OCI-LY3 (cell line): Measurements from ENCODE around the gene CERS3.

ENCODE experiments used
- H2AFZ ChIP-seq: fragments of 200-600, 300-600 bp; shearing (Covaris generic); 2 replicates; pipeline ENCODE4 v1.6.0; 2014; ENCODE audit warnings: antibody characterized with exemption, low read depth, low read length
- H3K27ac ChIP-seq: fragments of 200-600, 300-600 bp; sonication (generic); 2 replicates; pipeline ENCODE4 v1.5.1; 2014; ENCODE audit warnings: mild to moderate bottlenecking, low read length, moderate library complexity, mixed read lengths
- H3K27me3 ChIP-seq: fragments of 200-600, 300-600 bp; sonication (generic); 2 replicates; pipeline ENCODE4 v1.6.1; 2014; ENCODE audit warnings: low read depth, low read length, mixed read lengths
- H3K36me3 ChIP-seq: fragments of 200-600, 300-600 bp; sonication (generic); replicated peaks from 2 replicates; pipeline ENCODE3; 2014; ENCODE audit warnings: low read depth, low read length, mixed read lengths
- H3K4me1 ChIP-seq: fragments of 300-600, 200-600 bp; sonication (generic); 2 replicates; pipeline ENCODE4 v1.6.1; 2014; ENCODE audit warnings: low read length, mixed read lengths
- H3K4me2 ChIP-seq: fragments of 200-600, 300-600 bp; sonication (generic); 2 replicates; pipeline ENCODE4 v1.6.1; 2014; ENCODE audit warnings: low read length, mixed read lengths
- H3K4me3 ChIP-seq: fragments of 300-600, 200-600 bp; sonication (generic); 2 replicates; pipeline ENCODE4 v1.5.1; 2014; ENCODE audit warnings: antibody characterized with exemption, mild to moderate bottlenecking, low read length, moderate library complexity
- H3K79me2 ChIP-seq: fragments of 300-600, 200-600 bp; shearing (Covaris generic); 2 replicates; pipeline ENCODE4 v1.6.1; 2014; ENCODE audit warnings: mild to moderate bottlenecking, low read length, mixed read lengths
- H3K9ac ChIP-seq: fragments of 300-600, 200-600 bp; shearing (Covaris generic); 2 replicates; pipeline ENCODE4 v1.6.0; 2014; ENCODE audit warnings: mild to moderate bottlenecking, low read length, moderate library complexity
- H3K9me3 ChIP-seq: fragments of 200-600, 300-600 bp; shearing (Covaris generic); 2 replicates; pipeline ENCODE4 v1.6.1; 2014; ENCODE audit warnings: low read length, mixed read lengths; ENCODE audit not compliant: insufficient read depth
- H4K20me1 ChIP-seq: fragments of 200-600, 300-600 bp; sonication (generic); 2 replicates; pipeline ENCODE4 v1.6.1; 2016; ENCODE audit warnings: low read length, mixed read lengths; ENCODE audit not compliant: insufficient read depth
- CTCF ChIP-seq: fragments of 200-600, 300-600 bp; sonication (generic); IDR thresholded peaks from 2 replicates; pipeline ENCODE4 v1.5.1; 2014; ENCODE audit warnings: antibody characterized with exemption, low read length, low read depth
- EZH2phosphoT487 ChIP-seq: fragments of 200-600 bp; shearing (Covaris generic); IDR thresholded peaks from 2 replicates; pipeline ENCODE4 v1.6.1; 2018; ENCODE audit warnings: antibody characterized with exemption, mixed run types, low read depth

Gene CERS3

GRCh38 chr15:100385300-100386050 lies 143.3 kb downstream of the CERS3 start:
- Histone ChIP-seq H3K9ac (no peak overlapping the region), H3K27ac (no peak overlapping the region), H3K4me2 (no peak overlapping the region), H3K79me2 (no peaks in the 10 kb centered on the region), H3K36me3 (no peaks in the 10 kb centered on the region), H3K27me3 (no peaks in the 10 kb centered on the region), H4K20me1 (no peaks in the 10 kb centered on the region), H3K4me1 (no peaks in the 10 kb centered on the region), H3K9me3 (no peaks in the 10 kb centered on the region), H3K4me3 (no peak overlapping the region), H2AFZ (no peak overlapping the region)
- TF ChIP-seq CTCF = no peak
- no peak for TF ChIP-seq EZH2phosphoT487

- Histone ChIP-seq H3K9me3 (no peaks in the 10 kb centered on the region), H3K36me3 (no peaks in the 10 kb centered on the region), H4K20me1 (no peaks in the 10 kb centered on the region), H3K79me2 (no peaks in the 10 kb centered on the region), H3K27me3 (no peaks in the 10 kb centered on the region), H3K4me1 (no peaks in the 10 kb centered on the region), H3K27ac (no peak overlapping the region), H2AFZ (no peak overlapping the region), H3K4me2 (no peak overlapping the region), H3K9ac (no peak overlapping the region), H3K4me3 (no peak overlapping the region)
- no peak for TF ChIP-seq CTCF
Measured at GRCh38 chr15:100384108-100384410, 144.7 kb downstream of the CERS3 start.

GRCh38 chr15:100383302-100384107 lies 145.2 kb downstream of the CERS3 start:
- Histone ChIP-seq H3K27me3 (no peaks in the 10 kb centered on the region), H3K36me3 (no peaks in the 10 kb centered on the region), H3K79me2 (no peaks in the 10 kb centered on the region), H3K4me1 (no peaks in the 10 kb centered on the region), H2AFZ (no peak overlapping the region), H3K9me3 (no peaks in the 10 kb centered on the region), H3K27ac (no peak overlapping the region), H4K20me1 (no peaks in the 10 kb centered on the region), H3K4me3 (no peak overlapping the region), H3K4me2 (no peak overlapping the region), H3K9ac (no peak overlapping the region)
- TF ChIP-seq CTCF = peak; percentile 44
- TF ChIP-seq EZH2phosphoT487 = no peak

DNA sequence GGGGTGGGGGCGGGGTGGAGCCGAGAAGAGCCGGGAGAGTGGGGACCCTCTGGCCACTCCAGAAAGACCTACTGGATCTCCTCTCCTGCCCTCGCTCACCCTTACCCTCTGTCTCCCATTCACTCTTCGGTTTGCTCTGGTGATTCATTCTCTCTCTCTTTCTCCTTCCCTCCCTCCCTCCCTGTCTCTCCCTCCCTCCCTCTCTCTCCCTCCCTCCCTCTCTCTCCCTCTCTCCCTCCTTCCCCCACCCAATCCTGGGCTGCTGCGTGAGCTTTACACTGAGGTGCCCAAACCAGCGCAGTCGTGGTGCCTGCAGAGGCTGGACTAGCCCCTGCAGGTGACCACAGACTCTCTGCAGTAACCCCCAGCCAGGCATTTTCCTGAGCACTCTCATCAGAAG lies 154.8 kb downstream of the CERS3 start:
- H2AFZ ChIP-seq = no peak overlapping the region
- H3K9ac ChIP-seq = no peak overlapping the region
- no peaks in the 10 kb centered on the region for H3K79me2 ChIP-seq
- no peaks in the 10 kb centered on the region for H3K27me3 ChIP-seq
- no peak overlapping the region for H3K27ac ChIP-seq
- TF ChIP-seq EZH2phosphoT487 = no peak
- no peak for TF ChIP-seq CTCF
- no peak overlapping the region for H3K4me3 ChIP-seq
- H3K4me1 ChIP-seq = no peaks in the 10 kb centered on the region
- no peak overlapping the region for H3K4me2 ChIP-seq
- no peaks in the 10 kb centered on the region for H3K36me3 ChIP-seq
- H3K9me3 ChIP-seq = no peaks in the 10 kb centered on the region
- no peaks in the 10 kb centered on the region for H4K20me1 ChIP-seq
